HG02943 (cell line): Measurements from ENCODE around the gene TCF20.

Experiments used
- ATAC-seq: cut with Tn5 transposase; IDR thresholded peaks from one replicate; pipeline ENCODE4 v1.9.1; 2021; ENCODE audit warnings: mild to moderate bottlenecking, low read depth, moderate library complexity; ENCODE audit not compliant: unreplicated experiment

Gene TCF20

GRCh38 chr22:42268852-42269410 is 1.5 kb downstream of the TCF20 start:
- ATAC-seq = no peak

DNA sequence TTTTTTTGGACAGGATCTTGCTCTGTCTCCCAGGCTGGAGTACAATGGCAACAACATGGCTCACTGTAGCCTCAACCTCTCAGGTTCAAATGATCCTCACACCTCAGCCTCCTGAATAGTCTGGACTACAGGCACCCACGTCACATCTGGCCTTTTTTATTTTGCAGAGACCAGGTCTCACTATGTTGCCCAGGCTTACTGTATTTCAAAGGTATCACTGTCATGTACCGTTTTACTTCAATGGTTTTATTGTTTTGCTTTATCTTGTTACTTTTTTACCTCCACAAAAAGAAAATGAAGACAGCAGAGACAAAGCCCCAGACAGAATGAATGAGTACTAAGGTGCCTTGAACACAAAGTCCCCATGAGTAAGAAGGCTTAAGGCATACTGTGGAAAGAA is 5.1 kb downstream of the TCF20 start:
- no peak for ATAC-seq

GRCh38 chr22:42263944-42264343 is 6.5 kb downstream of the TCF20 start:
- no peak for ATAC-seq

DNA sequence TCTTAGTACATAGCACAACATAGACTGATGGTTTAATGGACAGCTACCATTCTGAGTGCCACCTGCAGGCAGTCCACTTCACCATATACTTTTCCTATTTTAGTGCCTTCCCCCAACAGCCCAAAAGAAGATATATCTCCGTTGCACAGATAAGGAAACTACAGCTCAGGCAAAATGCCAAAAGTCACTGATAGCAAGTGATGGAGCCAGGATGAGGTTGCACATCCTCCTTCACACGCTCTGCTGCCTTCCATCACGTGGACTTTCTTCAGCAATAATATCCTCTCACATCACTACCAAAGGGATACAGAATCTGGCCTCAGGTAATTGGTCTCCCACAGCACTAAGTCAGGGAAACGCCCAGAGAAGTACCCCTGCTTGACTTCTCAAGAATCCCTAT is 7.5 kb downstream of the TCF20 start:
- ATAC-seq = no peak

DNA sequence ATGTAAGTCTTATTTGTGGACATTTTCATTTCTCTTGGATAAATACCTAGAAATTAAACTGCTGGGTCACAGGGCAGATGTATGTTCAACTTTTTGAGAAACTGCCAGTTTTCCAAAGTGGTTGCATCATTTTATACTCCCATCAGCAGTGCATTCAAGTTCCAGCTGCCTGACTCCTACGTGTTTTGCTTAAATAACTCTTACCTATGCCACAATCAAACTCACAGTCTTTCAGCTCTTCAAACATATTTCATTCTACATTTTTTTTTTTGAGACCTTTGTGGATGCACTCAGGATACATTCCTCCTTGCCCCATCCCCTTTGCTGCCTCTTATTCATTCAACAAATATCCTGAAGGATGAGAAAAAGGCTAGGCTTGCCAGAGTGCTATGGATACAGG is 9.2 kb downstream of the TCF20 start:
- no peak for ATAC-seq

- ATAC-seq = no peak
These were observed 12.3 kb downstream of the TCF20 start for GRCh38 chr22:42258126-42258525.

DNA sequence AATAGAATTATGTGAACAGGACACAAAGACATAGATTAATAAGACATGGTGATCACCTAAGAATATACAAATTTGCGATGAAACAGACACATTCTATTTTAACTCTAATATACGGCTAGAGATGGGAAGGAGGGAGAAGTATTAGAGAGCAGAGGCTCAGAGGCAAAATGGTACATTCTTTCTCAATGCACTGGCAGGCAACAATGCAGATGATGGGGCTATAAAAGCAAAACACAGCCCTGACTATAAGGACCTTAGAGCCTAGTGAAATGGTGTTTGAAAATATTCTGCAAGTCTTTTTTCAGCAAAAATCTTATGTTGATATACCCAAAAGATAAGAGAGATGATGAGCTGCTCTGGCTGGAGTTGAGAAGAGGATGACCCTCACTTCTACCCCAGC is 13.1 kb downstream of the TCF20 start:
- ATAC-seq = no peak

- no peak for ATAC-seq
These were observed 13.5 kb downstream of the TCF20 start for GRCh38 chr22:42256930-42257329.

GRCh38 chr22:42256220-42256619 is 14.2 kb downstream of the TCF20 start:
- no peak for ATAC-seq

DNA sequence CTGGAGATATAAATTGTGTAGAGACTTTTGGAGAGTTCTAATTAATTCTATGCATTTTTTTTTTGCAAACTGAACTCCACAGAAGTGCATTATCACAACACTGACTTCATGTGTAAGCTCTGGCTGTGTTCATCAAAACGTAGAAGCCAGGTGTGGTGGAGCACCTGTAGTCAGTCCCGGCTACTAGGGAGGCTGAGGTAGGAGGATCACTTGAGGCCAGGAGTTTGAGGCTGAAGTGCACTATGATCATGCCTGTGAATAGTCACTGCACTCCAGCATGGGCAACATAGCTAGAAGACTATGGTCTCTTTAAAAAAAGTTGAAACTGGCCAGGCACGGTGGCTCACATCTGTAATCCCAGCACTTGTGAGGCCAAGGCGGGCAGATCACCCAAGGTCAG is 20.6 kb downstream of the TCF20 start:
- ATAC-seq = no peak

DNA sequence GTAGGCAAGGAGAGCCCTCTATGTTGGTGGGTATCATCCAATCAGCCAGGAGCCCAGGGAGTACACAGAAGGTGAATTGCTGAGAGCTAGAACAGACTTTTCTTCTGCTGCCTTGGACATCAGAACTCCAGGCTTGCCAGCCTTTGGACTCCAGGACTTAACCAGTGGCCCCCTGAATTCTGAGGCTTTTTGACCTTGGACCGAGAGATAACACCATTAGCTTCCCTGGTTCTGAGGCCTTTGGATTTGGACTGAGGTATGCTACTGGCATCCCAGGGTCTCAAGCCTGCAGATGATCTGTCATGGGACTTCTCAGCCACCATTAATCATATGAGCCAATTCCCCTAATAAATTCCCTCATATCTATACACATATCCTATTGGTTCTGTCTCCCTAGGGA is 21.5 kb downstream of the TCF20 start:
- ATAC-seq = no peak

- no peak for ATAC-seq
These were observed 22.9 kb downstream of the TCF20 start for GRCh38 chr22:42247596-42247995.

DNA sequence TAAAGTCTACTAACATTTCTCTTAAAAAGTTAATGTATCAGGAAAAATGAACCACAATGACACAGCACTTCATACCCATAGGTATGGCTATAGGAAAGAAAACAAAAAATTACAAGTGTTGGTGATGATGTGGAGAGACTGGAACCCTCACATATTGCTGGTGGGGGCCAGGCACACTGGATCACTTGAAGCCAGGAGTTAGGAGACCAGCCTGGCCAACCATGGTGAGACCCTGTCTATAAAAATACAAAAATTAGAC is 26.7 kb downstream of the TCF20 start:
- no peak for ATAC-seq

- no peak for ATAC-seq
These were observed 33.6 kb downstream of the TCF20 start for GRCh38 chr22:42236848-42237247.

DNA sequence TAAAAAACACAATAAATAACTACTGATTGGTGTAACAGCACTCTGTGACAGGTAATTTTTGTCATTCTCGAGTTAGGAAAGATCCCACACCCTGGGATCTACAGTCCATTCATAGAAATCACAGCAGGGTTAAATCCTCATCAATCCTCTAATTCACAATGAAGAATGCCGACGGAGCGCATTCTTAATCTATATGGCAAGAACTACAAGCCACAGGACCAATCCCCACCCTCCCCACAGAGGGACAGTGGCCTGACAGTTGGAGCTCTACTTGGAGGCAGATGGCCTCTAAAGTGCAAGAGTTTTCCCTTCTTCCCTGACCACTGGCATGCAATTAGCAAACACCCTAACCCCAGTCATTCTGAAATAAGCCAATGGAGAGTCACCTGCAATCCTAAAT is 34.2 kb downstream of the TCF20 start:
- ATAC-seq = no peak

DNA sequence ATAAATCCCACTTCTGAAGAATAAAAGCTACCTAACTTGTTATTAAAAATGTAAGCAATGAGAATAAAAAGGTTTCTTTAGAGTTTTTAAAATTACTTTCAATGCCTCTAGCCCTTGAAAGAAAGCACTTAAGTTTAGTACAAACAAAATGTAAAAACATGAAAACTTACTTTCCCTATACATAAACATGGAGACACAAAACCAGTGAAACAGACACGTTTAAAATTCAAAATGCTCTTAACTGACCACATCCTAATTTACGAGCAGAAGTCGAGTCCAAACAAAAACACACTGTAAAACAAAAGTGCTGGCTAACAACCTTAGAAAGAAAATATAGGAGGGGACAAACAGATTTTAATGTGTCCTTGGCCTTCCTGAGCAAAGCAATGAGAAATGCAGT is 36.6 kb downstream of the TCF20 start:
- no peak for ATAC-seq

DNA sequence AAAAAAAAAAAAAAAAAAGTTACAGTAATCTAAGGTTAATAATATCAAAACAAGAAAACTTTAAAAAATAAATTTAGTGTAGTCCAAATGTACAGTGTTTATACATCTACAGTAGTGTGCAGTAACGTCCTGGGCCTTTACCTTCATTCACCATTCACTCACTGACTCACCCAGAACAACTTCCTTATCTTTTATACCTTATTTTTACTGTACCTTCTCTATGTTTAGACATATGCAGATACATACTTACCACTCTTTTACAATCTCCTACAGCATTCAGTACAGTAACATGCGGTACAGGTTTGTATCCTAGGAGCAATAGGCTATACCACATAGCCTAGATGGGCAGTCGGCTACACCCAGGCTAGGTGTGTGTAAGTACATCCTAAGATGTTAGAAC is 38.5 kb downstream of the TCF20 start:
- no peak for ATAC-seq

GRCh38 chr22:42229455-42230149 is 40.9 kb downstream of the TCF20 start:
- no peak for ATAC-seq

DNA sequence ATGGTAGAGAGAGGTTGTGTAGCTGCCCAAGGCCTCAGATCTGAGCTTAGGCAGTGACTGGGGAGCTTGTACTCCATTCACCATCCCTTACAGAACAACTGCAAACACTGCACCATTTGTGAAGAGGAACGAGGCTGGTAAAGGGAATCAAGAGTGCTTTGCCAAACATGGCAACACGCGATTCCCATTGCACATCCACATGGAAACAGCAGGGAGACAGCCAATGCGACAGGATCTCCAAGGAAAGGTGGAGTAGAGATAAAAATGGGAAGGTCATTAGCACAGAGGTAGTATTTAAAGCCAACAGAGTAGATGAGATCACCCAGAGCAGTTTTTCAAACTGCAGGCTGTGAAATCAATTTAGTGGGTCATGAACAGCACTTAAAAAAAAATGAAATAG is 42.0 kb downstream of the TCF20 start:
- no peak for ATAC-seq

DNA sequence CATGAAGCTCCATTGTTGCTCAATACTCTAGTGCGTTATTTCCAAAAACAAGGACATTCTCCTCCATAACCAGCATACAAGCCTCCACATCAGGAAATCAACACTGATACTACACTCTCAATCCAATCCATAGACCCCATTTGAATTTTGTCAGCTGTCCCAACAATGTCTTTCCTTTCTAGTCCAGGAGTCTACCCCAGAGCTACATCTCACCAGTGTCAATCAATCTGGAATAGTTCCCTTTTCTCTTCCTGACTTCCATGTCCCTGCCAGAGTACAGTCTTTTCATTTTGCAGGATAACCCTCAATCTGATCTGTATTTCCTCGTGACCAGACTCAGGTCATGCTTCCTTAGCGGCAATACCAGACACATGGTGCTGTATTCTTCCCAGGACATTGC is 43.0 kb downstream of the TCF20 start:
- no peak for ATAC-seq

DNA sequence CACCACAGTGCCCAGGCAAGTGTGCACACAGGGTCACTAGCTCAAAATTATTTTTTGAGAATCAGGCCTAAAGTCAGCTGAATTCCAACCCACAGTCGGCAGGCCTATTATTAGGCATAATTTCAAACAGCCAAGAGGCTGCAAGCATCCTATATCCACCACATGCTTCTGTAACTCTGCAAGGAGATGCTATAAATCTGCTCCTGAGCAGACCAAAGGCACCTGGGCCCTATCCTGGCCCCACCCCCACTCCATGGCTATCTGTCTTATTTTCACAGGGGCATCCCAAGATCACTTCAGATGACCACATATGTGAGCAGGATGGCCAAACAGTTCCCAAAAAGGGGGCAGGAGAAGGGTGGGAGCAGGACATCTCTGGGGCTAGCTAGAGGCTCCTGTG is 44.6 kb downstream of the TCF20 start:
- ATAC-seq = no peak

DNA sequence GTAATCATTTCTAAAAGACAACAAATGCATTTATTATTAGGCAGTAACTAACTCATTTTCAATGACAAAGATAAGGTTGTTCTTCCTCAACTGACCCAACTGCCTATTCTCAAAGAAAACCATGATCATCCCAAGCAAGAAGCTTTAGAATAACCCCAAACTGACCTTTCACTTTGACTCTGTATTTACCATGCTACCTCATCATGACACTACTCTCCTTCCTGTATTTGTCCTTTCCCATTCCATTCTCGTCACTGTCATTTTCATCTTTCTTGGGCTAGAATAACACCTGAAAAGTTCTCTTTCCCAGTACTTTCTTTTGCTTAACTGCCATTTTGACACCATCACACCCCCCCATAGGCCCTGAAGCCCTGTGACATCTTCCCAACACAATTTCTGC is 48.3 kb downstream of the TCF20 start:
- no peak for ATAC-seq
